Esophagus muscularis mucosa (tissue), 4 donors: ENCODE measurements around the gene TC2N. TPM values are rescaled to one million over a fixed set of nuclear protein-coding genes. Genes with fewer than 3 reads are reported as not detected.

Source experiments
- DNase-seq: peaks from one replicate; pipeline ENCODE4 v3.0.0-alpha.2; 2017; ENCODE audit errors: extremely low spot score
- H3K27ac ChIP-seq, 4 donors: fragments of 200-600 bp; sonication (generic); replicated peaks in 1 of 4; 1 replicate in 3 of 4; 2 replicates in 1 of 4; pipeline ENCODE4 v1.5.1; 2016 to 2019; ENCODE audit warnings: mild to moderate bottlenecking in 1 of 4
- H3K27me3 ChIP-seq, 4 donors: fragments of 200-600 bp; sonication (generic); one replicate each; pipeline versions ENCODE4 v1.5.1 to v1.6.0; 2016 to 2019
- H3K36me3 ChIP-seq, 4 donors: fragments of 200-600 bp; sonication (generic); one replicate each; pipeline ENCODE4 v1.5.1; 2016 to 2019
- H3K4me1 ChIP-seq, 4 donors: fragments of 200-600 bp; sonication (generic); one replicate each; pipeline ENCODE4 v1.5.1; 2016 to 2019
- H3K4me3 ChIP-seq, 4 donors: fragments of 200-600 bp; sonication (generic); 1 replicate in 2 of 4; 2 replicates in 2 of 4; pipeline ENCODE4 v1.5.1; 2016 to 2019; ENCODE audit warnings: mild to moderate bottlenecking in 4 of 4, moderate library complexity in 1 of 4
- H3K9me3 ChIP-seq, 4 donors: fragments of 200-600 bp; sonication (generic); 1 replicate in 3 of 4; 2 replicates in 1 of 4; pipeline ENCODE4 v1.5.1; 2016 to 2019
- CTCF ChIP-seq, 3 experiments: fragments of 200-600 bp in 2 of 3; fragments of 450-650 bp in 1 of 3; sonication (generic) in 2 of 3; IDR thresholded peaks; one replicate each; pipeline ENCODE4 v1.5.1; 2017 to 2019; ENCODE audit warnings: antibody characterized with exemption in 3 of 3, mild to moderate bottlenecking in 2 of 3, moderate library complexity in 1 of 3
- EP300 ChIP-seq: sonication (generic); formaldehyde crosslinking; IDR thresholded peaks from one replicate; pipeline ENCODE4 v1.6.1; 2017; ENCODE audit warnings: antibody characterized with exemption
- POLR2A ChIP-seq: fragments of 450-650 bp; IDR thresholded peaks from one replicate; pipeline ENCODE4 v1.6.1; 2017; ENCODE audit warnings: antibody characterized with exemption, moderate library complexity, mild to moderate bottlenecking, low read depth
- POLR2AphosphoS5 ChIP-seq, 2 donors: sonication (generic); formaldehyde crosslinking; IDR thresholded peaks; one replicate each; pipeline ENCODE4 v1.6.1; 2017; ENCODE audit warnings: antibody characterized with exemption in 2 of 2
- WGBS: methylation state at CpG from one replicate; pipeline ENCODE4 v1.1.5; 2018; 5-methylcytosine and 5-hydroxymethylcytosine counted together
- intact Hi-C: fragments of 100-400 bp; cut with DNase I; formaldehyde crosslinking; loops from one replicate; pipeline ENCODE4 v1.15.1; 2023
- total RNA-seq, 4 donors: library from RNA; depleted of rRNA; stranded (reverse); fragments of >200 nt; gene quantifications; one replicate each; pipeline versions ENCODE4 v1.1.0 to v1.2.1, GENCODE V29; 2016

Gene TC2N
- total RNA-seq, 4 donors from 2014 or later = 17.8 to 27.8 (median 23.7) TPM

GRCh38 chr14:91886961-91887360 is 19.6 kb upstream of the TC2N start:
- H3K27ac ChIP-seq = no peak overlapping the region

GRCh38 chr14:91885839-91886238 is 18.5 kb upstream of the TC2N start:
- TF ChIP-seq POLR2AphosphoS5 (IDR thresholded peaks at IDR 0.05) (no peak), CTCF (IDR thresholded peaks at IDR 0.05) (no peak), POLR2A (no peak), EP300 (no peak)
- no peak for DNase-seq
- H3K36me3 ChIP-seq = peaks cover 0 to 4% (median 2%) of the 10 kb centered on the region in 4 donors
- peaks cover 20 to 52% (median 40%) of the 10 kb centered on the region in 4 donors for H3K4me1 ChIP-seq
- intact Hi-C loops = no loop called here
- no peaks in the 10 kb centered on the region for H3K27me3 ChIP-seq
- no peak overlapping the region for H3K4me3 ChIP-seq
- no peaks in the 10 kb centered on the region for H3K9me3 ChIP-seq
- H3K27ac ChIP-seq = peak overlapping the region; percentile 12 to 61 (median 51)
- WGBS = 74% methylated on average over 4 of the region's 4 CpGs

More at GRCh38 chr14:91886961-91887360, 19.6 kb upstream of the TC2N start:
- H3K27me3 ChIP-seq = no peaks in the 10 kb centered on the region
- peaks cover 21 to 61% (median 43%) of the 10 kb centered on the region in 4 donors for H3K4me1 ChIP-seq
- H3K4me3 ChIP-seq = no peak overlapping the region
- peaks cover 0 to 4% (median 0%) of the 10 kb centered on the region in 4 donors for H3K36me3 ChIP-seq
- TF ChIP-seq CTCF (IDR thresholded peaks at IDR 0.05) (no peak), POLR2AphosphoS5 (IDR thresholded peaks at IDR 0.05) (no peak), POLR2A (no peak), EP300 (no peak)
- no peak for DNase-seq
- WGBS = 99% methylated on average over 8 of the region's 8 CpGs
- no peaks in the 10 kb centered on the region for H3K9me3 ChIP-seq
- intact Hi-C loops = no loop called here

GRCh38 chr14:91885113-91885712 is 17.9 kb upstream of the TC2N start:
- Histone ChIP-seq H3K27me3 (no peaks in the 10 kb centered on the region), H3K9me3 (no peaks in the 10 kb centered on the region), H3K36me3 (peaks cover 0 to 4% (median 2%) of the 10 kb centered on the region in 4 donors), H3K27ac (peak overlapping the region; percentile 12 to 61 (median 51)), H3K4me1 (peaks cover 14 to 46% (median 33%) of the 10 kb centered on the region in 4 donors), H3K4me3 (no peak overlapping the region)
- no peak for DNase-seq
- WGBS = 66% methylated on average over 4 of the region's 4 CpGs
- intact Hi-C loops = no loop called here
- TF ChIP-seq POLR2AphosphoS5 (IDR thresholded peaks at IDR 0.05) = no peak
- TF ChIP-seq POLR2A = no peak
- no peak for TF ChIP-seq CTCF (IDR thresholded peaks at IDR 0.05)
- TF ChIP-seq EP300 = no peak

- peak overlapping the region; percentile 12 to 61 (median 54) for H3K27ac ChIP-seq
- peaks cover 0 to 3% (median under 1%) of the 10 kb centered on the region in 4 donors for H3K36me3 ChIP-seq
- 81% methylated on average over 6 of the region's 6 CpGs for WGBS
- intact Hi-C loops = no loop called here
- no peak overlapping the region for H3K4me3 ChIP-seq
- TF ChIP-seq CTCF (IDR thresholded peaks at IDR 0.05) (no peak), EP300 (no peak), POLR2A (no peak), POLR2AphosphoS5 (IDR thresholded peaks at IDR 0.05) (no peak)
- H3K4me1 ChIP-seq = peaks cover 8 to 40% (median 28%) of the 10 kb centered on the region in 4 donors
- no peaks in the 10 kb centered on the region for H3K27me3 ChIP-seq
- H3K9me3 ChIP-seq = no peaks in the 10 kb centered on the region
- no peak for DNase-seq
Observed at GRCh38 chr14:91884664-91885063, 17.3 kb upstream of the TC2N start.
